IPS-NIHi7 (cell line): ENCODE data around the gene RNF114.
"Not testable (repeated sequence)": the region's sequence is repeated elsewhere in the genome, so short reads cannot be mapped to it uniquely, and the experiment has no call there.

Experiments used
- DNase-seq: peaks from one replicate; pipeline ENCODE4 v3.0.0; 2012; ENCODE audit warnings: mixed read lengths; ENCODE audit errors: extremely low spot score

RNF114 gene

DNA sequence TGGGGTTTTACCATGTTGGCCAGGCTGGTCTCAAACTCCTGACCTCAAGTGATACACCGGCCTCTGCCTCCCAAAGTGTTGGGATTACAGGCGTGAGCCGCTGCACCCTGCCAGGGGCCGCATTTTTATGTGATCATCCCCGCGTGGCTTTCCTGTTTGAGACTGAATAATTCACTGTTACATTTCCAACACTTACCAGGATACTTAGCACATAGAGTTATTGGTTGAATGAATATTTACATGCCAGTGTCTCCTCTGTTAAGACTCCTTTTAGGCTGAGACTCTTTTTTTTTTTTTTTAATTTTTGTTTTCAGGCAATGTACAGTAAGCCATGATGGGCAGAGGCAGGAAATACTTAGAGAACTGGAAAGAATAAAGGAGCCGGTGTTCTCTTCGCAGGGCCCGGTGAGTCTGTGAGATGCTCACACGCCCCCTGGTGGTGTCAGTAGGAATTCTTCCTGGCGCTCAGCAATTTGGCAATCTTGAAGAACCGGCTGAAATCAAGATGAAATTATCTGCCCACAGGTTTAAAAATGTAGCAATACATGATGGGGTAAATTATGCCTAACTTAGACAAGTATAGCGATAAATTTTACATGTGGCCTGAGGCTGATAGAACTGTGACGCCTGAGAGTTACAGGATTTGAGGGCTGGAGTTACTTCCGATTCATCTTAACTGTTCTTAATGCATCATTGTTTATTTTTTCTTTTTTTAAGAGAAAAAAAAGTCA, 7.6 kb upstream of the RNF114 start:
- peak; percentile 81 for DNase-seq

DNA sequence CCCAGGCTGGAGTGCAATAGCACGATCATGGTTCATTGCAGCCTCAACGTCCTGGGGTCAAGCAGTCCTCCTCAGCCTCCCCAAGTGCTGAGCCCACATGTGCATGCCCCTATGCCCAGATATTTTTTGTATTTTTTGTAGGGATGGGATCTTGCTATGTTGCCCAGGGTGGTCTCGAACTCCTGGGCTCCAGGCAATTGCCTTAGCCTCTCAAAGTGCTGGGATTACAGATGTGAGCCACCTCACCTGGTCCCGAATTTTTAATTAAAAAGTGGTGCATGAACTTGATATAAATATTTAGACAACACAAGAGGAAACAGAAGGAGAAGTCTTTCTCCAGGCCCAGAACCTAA, 7.1 kb upstream of the RNF114 start:
- no peak for DNase-seq

DNA sequence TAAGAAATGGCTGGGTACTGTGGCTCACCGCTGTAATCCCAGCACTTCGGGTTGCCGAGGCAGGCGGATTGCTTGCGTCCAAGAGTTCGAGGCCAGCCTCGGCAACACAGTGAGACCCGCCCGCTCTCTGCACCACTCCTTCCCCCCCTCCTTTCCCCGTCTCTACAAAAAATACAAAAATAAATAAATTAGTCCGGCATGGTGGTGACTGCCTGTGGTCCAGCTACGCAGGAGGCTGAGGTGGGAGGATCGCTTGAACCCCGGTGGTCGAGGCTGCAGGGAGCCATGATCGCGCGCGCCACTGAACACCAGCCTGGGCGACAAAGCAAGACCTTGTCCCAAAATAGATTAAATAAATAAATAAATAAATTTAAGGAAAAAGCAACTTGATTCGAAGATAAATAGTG, 448 bp upstream of the RNF114 start:
- DNase-seq = no peak

DNA sequence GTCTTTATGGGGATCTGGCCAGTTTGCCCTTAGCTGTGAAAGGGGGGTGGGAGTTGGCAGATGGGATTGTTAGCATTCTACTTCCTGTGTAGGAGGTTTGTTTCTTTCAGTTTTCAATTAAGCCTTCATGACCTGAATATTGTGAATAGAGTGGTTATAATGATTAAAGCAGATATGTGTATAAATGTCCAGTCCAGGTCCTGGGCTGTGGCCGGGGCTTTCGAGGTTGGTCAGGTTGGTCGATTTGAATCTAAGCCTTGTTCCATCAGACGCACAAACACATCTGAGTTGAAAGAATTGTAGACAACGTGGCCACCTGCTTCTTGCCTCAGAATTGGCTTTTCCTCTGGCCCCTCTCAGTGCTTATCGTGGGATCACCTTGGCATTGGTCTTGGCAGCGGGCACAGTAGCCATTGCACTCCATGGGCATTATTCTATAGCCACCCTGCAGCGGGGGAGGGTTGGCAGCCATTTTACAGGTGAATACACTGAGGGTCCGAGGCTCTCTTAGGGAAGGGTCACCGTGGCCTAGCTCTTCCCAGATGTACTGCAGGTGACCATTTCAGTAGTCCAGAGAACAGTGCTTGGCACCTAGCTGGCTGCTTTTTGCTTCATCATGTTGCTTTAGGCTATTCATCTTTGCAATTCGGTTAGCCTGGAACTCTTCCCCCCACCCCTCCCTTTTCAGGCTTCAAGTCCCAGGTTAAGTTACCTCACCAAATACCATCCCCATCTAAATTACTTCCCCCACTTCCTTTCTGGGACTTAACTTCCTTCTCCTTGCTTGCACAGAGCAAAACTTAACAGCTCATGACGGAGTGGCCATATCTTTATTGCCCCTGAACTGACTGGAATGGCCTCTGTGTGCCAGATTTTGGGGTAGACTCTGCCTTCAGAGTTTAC, 1.1 kb downstream of the RNF114 start:
- DNase-seq = peak; percentile 14

DNA sequence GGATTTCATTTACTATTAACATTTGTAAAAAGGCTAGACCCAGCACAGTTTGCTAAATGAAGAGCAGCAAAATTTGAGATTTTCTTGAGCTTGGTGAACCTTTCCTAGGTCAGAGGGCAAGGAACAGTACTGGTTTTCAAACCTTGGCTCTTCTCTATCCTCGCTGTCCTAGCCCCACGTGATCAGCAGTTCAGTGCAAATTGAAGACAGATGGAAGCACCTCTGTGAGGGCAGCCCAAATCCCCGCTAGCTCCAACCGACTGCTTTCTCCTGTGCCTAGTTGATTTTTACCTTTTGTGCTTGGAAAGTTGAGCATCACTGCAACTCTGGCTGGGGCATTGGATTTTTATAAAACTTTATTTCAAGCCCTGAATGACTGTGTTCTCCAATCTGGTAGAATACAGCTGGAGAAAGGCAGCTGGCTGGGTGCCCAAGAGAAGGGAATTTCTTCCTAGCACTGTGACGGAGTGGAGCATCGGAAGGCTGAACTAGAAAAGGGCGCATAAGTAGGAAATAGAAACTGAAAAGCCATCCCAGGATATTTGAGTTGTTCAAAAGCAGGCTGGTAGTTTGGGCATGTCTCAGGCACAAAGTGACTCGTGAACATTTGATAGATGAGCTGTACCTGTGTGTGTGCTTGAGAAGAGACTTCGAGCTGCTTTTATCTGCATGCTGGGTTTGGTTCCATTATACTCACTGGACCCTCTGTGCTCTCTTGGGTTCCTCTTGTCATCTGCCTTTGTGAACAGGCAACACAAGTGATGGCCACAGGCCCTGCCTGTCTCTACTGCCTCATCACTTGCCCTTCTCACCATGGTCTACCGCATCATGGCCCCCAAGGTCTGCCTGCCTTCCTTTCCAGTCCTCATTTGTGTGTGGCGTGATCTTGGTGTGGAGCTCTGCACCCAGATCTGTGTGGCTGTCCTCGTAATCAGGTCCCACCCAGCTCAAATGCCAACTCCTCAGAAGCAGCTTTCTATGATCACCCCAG, 2.3 kb downstream of the RNF114 start:
- DNase-seq = no peak

DNA sequence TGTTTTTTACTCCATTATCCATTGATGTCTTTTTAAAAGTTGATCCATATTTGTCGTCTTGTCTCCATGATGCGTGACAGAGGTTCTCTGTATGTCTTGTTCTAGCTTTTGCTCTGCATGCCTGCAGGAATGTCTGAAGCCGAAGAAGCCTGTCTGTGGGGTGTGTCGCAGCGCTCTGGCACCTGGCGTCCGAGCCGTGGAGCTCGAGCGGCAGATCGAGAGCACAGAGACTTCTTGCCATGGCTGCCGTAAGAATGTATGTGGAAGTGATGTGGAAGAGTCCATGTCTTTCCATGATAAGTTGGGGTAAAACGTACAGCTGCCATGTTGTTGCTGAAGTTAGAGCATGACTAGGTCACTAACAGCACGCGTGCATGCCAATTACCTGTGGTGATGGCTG, 5.3 kb downstream of the RNF114 start:
- DNase-seq = no peak

DNA sequence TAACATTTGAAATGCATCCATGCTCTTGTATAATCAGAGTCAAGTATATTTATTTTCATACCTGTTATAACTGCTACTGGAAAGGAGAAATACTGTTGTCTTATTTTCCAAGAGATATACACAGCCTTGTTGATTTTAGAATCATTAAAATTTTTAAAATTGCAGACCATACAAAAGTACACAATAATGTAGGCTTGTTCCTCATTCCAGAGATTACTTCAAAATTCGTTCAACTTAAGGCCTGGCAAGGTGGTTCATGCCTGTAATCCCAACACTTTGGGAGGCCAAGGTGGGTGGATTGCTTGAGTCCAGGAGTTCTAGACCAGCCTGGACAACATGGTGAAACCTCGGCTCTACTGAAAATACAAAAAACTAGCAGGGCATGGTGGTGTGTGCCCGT, 6.1 kb downstream of the RNF114 start:
- no peak for DNase-seq

DNA sequence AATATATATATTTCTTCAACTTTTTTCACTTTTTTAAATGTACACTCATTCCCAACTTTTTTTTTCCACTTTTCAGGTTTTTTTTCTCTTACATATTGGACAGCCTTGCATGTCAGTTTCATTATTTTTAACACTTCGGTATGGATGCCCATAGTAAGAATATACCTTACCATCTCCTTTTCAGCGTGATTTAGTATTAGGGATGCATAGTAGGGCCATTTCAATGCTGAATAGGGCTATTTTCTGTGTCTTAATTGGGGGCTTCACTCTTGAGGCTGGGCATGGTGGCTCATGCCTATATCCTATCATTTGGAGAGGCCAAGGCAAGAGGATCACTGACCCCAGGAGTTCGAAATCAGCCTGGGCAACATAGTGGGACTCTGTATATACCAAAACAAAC, 6.7 kb downstream of the RNF114 start:
- no peak for DNase-seq

DNA sequence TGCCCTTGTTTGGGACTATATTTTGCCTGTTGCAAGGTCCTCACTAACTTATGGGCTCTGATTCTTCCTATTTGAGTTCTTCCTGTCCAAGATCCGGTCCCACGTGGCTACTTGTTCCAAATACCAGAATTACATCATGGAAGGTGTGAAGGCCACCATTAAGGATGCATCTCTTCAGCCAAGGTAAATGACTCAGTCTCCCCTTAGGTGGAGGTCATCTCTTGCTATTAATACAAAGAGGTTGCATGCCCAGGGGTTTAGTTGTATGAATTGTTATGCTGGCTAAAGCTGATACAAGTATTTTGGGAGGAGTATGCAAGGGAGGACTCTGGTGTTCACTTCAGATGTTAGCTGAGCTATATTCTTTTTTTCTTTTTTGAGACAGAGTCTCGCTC, 9.1 kb downstream of the RNF114 start:
- no peak for DNase-seq

DNA sequence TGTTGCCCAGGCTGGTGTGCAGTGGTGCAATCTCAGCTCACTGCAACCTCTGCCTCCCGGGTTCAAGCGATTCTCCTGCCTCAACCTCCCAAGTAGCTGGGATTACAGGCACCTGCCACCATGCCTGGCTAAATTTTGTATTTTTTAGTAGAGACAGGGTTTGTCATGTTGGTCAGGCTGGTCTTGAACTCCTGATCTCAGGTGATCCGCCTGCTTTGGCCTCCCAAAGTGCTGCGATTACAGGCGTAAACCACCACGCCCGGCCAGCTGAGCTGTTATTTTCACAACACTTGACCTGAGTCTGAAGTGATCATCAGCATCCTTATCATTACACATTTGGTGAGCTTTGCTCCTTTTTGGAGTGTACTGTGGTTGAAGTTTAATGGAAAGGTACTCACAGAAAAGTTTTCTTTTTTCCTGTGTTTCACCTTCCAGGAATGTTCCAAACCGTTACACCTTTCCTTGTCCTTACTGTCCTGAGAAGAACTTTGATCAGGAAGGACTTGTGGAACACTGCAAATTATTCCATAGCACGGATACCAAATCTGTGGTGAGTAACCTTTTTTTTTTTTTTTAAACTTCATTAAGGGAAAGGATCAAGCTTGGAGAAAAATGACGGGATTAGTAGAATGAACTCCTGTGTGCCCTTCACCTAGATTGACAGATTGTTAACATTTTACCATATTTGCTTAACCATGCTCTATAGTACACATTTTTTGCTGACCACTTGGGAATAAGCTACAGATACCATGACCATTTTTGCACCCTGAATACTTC, 9.7 kb downstream of the RNF114 start:
- no peak for DNase-seq

DNA sequence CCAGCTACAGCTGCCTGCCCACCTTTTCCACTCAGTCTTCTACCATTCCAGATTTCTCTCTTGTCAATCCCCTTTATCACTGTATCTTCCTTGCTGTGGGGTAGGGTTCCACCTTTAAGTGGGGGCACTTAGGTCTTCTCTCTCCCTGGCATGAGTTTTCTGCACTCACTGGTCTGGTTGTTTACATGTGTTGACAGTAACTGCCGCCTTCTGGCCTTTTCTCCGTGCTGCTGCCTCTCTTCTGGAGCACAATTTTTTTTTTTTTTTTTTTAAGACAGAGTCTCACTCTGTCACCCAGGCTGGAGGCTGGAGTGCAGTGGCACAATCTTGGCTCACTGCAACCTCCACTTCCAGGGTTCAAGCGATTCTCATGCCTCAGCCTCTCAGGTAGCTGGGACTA, 12.0 kb downstream of the RNF114 start:
- DNase-seq = no peak

DNA sequence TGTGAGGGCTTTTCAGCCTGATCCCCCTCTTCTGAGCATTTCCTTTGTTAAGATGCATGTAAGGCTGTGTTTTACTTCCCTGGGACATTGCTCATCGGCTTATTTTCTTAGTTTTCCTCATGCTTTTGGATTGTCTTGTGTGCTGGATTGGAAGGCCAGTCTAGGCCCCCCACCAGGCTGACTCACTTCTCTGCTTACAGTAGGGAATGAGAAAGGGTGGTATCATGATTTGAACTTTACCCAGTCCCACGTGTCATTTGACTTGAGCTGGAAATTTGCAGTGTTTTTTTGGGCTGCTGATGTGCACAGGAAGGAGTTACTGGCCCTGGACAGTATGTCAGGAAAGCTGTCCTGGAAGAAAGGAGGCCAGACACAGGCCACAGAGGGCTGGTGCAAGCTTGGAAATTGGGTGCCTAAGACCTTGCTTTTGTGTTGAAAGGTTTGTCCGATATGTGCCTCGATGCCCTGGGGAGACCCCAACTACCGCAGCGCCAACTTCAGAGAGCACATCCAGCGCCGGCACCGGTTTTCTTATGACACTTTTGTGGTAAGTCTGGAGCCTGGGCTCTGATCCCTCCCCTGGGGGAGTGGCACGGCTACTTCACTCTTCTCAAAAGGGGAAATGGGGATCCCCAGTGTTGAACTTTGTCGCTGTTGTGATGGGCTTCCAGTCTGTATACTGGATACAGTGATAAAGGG, 12.8 kb downstream of the RNF114 start:
- DNase-seq = no peak

DNA sequence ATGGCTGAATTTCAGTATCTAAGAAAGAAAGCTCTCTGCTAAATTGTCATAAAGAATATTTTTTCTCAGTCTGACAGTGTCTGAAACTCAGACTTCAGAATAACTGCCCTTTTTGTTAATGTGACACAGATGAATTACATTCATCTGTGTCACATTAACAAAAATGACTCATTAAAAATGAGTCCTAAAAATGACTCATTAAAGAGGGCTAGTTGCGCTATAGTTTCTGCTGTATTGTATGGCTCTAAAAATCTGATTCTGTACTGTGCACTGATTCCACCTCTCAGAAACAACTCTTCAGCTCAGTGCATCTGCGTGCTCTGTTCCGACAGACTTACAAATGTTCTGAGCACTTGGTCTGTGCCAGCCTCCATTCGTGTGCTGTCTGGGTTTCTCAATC, 15.0 kb downstream of the RNF114 start:
- no peak for DNase-seq

DNA sequence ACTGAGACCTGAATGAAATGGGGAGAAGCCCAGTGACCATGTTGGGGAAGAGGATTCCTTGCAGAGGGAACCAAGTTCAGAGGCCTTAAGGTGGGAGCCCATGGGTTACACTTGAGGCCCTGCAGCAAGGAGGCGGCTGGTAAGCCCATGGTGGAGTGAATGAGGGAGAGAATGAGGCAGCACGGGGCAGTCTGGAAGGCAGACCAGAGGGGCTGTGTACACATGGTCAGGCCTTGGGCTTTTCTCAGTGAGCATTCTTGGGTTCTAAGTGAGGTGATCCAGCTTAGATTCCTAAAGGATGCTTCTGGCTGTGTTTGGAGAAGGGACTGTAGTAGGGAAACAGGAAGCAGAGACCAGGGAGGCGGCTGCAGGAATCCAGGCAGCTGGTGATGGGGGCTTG, 19.0 kb downstream of the RNF114 start:
- no peak for DNase-seq

DNA sequence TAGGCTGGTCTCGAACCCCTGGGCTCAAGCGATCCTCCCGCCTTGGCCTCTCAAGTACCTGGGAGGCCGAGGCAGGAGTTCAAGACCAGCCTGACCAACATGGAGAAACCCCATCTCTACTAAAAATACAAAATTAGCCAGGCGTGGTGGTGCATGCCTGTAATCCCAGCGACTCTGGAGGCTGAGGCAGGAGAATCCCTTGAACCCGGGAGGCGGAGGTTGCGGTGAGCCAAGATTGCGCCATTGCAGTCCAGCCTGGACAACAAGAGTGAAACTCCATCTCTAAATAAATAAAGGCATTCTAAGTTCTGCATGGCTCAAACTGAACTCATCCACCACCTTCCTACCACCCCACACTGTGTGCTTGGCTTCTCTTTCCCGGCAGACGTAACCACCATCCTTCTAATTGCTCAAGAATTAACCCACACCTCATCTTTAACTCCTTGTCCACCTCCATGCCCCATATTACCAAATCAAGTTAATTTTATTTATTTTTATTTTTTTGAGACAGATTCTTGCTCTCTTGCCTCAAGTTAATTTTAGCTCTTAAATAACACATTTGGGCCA, 19.7 kb downstream of the RNF114 start:
- not testable (repeated sequence) for DNase-seq

DNA sequence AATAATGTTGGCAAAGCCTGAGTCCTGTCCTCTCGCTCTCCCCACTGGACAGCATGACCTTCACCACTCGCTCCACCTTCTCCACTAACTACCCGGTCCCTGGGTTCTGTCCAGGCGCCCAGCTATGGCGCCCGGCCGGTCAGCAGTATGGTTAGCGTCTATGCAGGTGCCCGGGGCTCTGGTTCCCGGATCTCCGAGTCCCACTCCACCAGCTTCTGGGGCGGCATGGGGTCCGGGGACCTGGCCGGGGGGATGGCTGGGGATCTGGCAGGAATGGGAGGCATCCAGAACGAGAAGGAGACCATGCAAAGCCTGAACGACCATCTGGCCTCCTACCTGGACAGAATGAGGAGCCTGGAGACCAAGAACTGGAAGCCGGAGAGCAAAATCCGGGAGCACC, 20.5 kb downstream of the RNF114 start:
- no peak for DNase-seq

DNA sequence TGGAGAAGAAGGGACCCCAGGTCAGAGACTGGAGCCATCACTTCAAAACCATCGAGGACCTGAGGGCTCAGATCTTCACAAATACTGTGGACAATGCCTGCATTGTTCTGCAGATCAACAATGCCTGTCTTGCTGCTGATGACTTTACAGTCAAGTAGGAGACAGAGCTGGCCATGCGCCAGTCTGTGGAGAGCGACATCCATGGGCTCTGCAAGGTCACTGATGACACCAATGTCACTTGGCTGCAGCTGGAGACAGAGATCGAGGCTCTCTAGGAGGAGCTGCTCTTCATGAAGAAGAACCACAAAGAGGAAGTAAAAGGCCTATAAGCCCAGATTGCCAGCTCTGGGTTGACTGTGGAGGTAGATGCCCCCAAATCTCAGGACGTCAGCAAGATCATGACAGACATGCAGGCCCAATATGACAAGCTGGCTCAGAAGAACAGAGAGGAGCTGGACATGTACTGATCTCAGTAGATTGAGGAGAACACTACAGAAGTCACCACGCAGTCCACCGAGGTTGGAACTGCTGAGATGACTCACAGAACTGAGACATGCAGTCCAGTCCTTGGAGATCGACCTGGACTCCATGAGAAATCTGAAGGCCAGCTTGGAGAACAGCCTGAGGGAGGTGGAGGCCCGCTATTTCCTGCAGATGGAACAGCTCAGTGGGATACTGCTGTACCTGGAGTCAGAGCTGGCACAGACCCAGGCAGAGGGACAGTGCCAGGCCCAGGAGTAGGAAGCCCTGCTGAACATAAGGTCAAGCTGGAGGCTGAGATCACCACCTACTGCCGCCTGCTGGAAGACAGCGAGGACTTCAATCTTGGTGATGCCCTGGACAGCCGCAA, 21.1 kb downstream of the RNF114 start:
- DNase-seq = not testable (repeated sequence)

DNA sequence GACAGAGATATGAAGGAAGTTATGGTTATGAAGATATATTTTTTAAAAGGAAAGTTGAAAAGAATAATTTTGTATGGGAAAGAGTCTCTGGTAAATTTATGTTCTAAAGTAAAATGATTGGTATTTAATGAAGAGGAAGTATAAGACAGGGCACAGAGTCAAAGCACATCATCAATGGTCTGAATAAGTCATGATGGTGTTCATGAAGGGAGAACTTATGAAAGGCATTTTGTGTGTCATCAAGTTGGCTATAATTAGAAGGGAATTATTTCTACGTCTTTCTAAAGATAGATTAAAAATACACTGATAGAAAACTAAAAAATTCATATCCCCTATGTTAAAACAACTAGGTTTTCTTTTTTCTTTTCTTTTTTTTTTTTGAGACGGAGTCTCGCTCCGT, 25.2 kb downstream of the RNF114 start:
- DNase-seq = no peak
